ENCODE data around the gene CUX1.

Gene CUX1

GRCh38 chr7:102192790-102193189 is 375.4 kb downstream of the CUX1 start:
- Histone ChIP-seq H3K36me3 (peaks cover 42% of the 10 kb centered on the region), H3K4me3 (ENCODE audit: low read depth, low read length) (no peak overlapping the region), H3K4me1 (peaks cover 7% of the 10 kb centered on the region; the same call in 1 of the 2 replicates), H3K27me3 (no peaks in the 10 kb centered on the region), H3K9me3 (no peaks in the 10 kb centered on the region; the same call in 1 of the 2 replicates)
- no peak for TF ChIP-seq CTCF (IDR thresholded peaks at IDR 0.05; ENCODE audit: low read depth, low read length)
- no peak for DNase-seq

GRCh38 chr7:102193806-102194205 is 376.4 kb downstream of the CUX1 start:
- Histone ChIP-seq H3K27me3 (no peaks in the 10 kb centered on the region), H3K4me3 (ENCODE audit: low read depth, low read length) (no peak overlapping the region), H3K4me1 (peaks cover 7% of the 10 kb centered on the region; the same call in 1 of the 2 replicates), H3K36me3 (peaks cover 42% of the 10 kb centered on the region), H3K9me3 (no peaks in the 10 kb centered on the region; the same call in 1 of the 2 replicates)
- no peak for DNase-seq
- TF ChIP-seq CTCF (IDR thresholded peaks at IDR 0.05; ENCODE audit: low read depth, low read length) = no peak

GRCh38 chr7:102195361-102195760 is 377.9 kb downstream of the CUX1 start:
- no peak for TF ChIP-seq CTCF (IDR thresholded peaks at IDR 0.05; ENCODE audit: low read depth, low read length)
- peaks cover 5% of the 10 kb centered on the region; the same call in 1 of the 2 replicates for H3K4me1 ChIP-seq
- peaks cover 34% of the 10 kb centered on the region for H3K36me3 ChIP-seq

GRCh38 chr7:102196028-102196427 is 378.6 kb downstream of the CUX1 start:
- no peaks in the 10 kb centered on the region for H3K27me3 ChIP-seq
- H3K36me3 ChIP-seq = peaks cover 35% of the 10 kb centered on the region
- H3K9me3 ChIP-seq = no peaks in the 10 kb centered on the region; the same call in 1 of the 2 replicates
- no peak overlapping the region for H3K4me3 ChIP-seq (ENCODE audit: low read depth, low read length)
- DNase-seq = no peak
- H3K4me1 ChIP-seq = peaks cover 5% of the 10 kb centered on the region; the same call in 1 of the 2 replicates
- no peak for TF ChIP-seq CTCF (IDR thresholded peaks at IDR 0.05; ENCODE audit: low read depth, low read length)

More at GRCh38 chr7:102195361-102195760, 377.9 kb downstream of the CUX1 start:
- H3K4me3 ChIP-seq (ENCODE audit: low read depth, low read length) = no peak overlapping the region
- no peak for DNase-seq
- no peaks in the 10 kb centered on the region; the same call in 1 of the 2 replicates for H3K9me3 ChIP-seq
- no peaks in the 10 kb centered on the region for H3K27me3 ChIP-seq

GRCh38 chr7:102197161-102197560 is 379.7 kb downstream of the CUX1 start:
- Histone ChIP-seq H3K27me3 (no peaks in the 10 kb centered on the region), H3K36me3 (peaks cover 40% of the 10 kb centered on the region), H3K4me3 (ENCODE audit: low read depth, low read length) (no peak overlapping the region), H3K4me1 (0 out of 2 replicates have a peak, but pooled peaks cover under 1% of the 10 kb centered on the region), H3K9me3 (no peaks in the 10 kb centered on the region; the same call in 1 of the 2 replicates)
- TF ChIP-seq CTCF (IDR thresholded peaks at IDR 0.05; ENCODE audit: low read depth, low read length) = no peak
- DNase-seq = no peak

- Histone ChIP-seq H3K27me3 (no peaks in the 10 kb centered on the region), H3K9me3 (no peaks in the 10 kb centered on the region), H3K4me3 (ENCODE audit: low read depth, low read length) (no peak overlapping the region), H3K36me3 (peaks cover 40% of the 10 kb centered on the region), H3K4me1 (no peaks in the 10 kb centered on the region)
- no peak for DNase-seq
- no peak for TF ChIP-seq CTCF (IDR thresholded peaks at IDR 0.05; ENCODE audit: low read depth, low read length)
Observed at GRCh38 chr7:102197599-102197998, 380.2 kb downstream of the CUX1 start.

All from BE2C (cell line).